NOMO-1 treated with DMSO at 0.1 percent for 48 hours (cell line): ENCODE measurements around the gene PHLDA1.

Source experiments
- DNase-seq: peaks from one replicate; lab custom pipeline; 2025; ENCODE audit not compliant: unreplicated experiment; lab: John Stamatoyannopoulos, UW

The PHLDA1 gene

DNA sequence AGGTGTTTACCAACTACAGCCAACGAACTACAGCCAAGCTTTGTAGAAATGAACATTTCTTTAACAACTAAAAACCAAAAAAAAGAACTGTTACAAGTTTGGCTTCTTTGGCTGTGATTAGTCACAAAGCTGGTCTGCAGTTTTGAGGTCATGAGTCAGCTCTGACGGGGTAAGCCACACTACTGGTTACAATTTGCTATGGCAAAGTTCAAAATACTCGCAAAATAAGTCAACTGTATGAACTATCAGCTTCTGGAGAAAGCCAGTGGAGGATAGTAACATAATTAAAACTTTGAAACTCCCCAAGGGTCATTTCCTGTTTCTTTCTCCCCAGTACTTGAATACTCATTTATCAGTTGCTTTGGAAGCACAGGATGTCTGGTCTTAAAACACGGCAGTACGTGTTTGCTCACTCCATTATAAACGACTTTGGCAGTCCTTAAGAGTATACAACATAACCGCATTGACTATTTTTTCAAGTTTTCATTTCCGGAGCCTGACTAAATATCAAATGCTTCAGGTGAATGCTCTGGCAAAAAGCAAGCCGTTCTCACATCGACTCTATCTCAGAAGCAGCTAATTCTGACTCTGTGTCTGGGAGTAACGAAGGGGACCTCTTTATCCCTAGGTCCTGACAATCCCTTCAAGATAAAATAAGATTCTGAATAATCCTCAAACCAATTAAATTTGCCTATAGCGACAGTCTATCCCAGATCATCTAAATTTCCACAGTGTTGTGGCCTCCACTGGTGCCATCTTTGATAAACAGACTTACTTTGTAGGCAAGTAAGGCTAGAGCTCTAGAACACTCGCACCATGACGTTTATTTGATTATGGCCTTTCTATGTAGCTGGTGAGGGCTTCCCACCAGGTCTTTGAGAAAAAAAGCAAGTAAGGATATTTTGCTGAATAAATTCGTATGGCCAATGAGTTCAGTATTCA lies 10.6 kb downstream of the PHLDA1 start:
- peak; percentile 71 for DNase-seq

DNA sequence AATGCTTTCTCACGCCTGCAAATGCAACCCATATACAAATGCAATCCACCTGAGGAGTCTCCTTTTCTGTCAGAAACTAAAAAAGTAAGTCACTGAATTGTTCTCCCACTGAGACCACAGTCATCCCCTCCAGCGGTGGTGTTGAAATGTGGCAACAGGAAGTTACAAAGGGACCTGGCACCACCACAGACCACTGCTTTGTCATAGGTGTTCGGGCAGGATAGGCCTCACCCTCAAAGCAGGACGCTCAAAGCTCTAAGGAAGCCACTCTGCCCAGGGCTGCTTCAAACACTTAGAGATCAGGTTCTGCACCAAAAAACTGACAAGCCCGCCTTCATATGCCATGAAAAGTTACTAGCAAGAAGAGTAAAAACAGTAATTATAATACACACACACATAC lies 11.3 kb downstream of the PHLDA1 start:
- peak; percentile 81 for DNase-seq

- DNase-seq, result no peak
These were observed 12.9 kb downstream of the PHLDA1 start for GRCh38 chr12:76018672-76019071.

DNA sequence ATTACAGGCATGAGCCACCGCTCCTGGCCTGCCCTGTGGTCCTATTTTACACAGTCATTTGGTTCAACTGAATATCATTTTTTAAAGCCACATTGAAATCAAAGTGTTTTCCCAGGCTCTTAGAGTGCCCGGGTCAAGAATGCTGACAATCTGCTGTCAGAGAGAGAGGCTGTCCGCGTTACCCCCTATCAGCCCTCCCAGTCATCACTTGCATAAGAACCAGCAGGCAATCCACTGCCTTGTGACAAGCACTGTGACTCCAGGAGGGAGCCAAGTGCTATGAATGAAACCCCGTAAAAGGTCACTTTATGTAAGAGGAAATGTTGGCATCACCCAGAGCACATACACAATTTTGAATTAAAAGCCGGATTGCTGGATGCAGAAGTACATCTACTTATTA lies 13.5 kb downstream of the PHLDA1 start:
- no peak for DNase-seq

DNA sequence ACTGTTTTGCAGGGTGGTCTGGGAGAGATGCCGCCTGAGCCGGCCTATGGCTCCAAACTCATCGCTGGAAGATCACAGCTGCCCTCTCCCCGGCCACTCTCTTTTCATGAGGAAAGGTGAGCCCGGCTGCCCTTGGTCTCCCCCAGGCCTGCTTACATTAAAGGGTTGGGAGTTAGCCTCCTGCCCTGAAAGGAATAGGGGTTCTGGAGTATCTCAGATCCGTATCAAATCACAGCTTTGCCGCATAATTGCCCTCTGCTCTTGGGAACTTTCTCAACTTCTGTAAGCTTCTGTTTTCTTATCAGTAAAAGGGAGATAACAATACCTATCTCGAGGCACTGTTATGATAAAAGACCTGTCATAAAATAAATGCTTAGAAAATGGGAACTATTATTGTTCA lies 17.6 kb downstream of the PHLDA1 start:
- DNase-seq, result no peak

DNA sequence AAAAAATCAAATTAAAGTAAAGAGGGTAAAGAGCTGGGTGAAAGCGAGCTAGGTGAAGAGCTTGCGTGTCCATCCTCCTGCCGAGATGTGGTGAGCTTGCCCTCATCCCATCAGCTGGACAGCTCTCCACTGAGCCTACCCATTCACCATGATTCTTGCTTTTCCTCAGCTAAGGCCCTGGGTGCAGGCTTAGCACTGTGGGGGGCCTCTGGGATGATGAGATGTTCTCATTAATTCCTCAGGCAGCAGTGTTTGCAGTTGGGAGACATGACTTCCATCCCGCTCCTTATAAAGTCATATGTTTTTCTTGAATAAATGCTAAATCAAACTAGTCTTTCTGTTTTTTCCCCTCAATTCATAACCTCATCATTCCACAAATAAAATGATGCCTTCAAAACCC lies 18.0 kb downstream of the PHLDA1 start:
- no peak for DNase-seq

DNA sequence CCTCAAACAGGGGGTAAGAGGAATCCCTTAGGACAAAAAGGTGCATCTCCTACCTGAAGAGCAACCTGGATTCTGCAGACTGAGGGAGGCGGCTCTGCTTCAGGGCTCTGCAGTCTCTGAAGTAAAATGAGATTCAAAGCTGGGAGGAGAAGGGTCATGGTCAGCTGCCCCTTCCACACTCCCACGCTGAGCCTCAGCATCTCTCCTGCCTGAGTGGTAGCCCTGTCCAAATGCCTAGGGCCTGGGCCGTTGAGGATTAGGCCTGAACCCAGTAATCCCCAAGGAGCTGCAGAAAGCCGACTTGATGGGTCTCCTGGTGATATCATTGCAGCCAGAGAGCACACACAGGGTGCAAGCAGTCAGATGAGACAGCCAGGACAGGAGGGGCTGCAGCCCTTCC lies 18.9 kb downstream of the PHLDA1 start:
- DNase-seq, result no peak

DNA sequence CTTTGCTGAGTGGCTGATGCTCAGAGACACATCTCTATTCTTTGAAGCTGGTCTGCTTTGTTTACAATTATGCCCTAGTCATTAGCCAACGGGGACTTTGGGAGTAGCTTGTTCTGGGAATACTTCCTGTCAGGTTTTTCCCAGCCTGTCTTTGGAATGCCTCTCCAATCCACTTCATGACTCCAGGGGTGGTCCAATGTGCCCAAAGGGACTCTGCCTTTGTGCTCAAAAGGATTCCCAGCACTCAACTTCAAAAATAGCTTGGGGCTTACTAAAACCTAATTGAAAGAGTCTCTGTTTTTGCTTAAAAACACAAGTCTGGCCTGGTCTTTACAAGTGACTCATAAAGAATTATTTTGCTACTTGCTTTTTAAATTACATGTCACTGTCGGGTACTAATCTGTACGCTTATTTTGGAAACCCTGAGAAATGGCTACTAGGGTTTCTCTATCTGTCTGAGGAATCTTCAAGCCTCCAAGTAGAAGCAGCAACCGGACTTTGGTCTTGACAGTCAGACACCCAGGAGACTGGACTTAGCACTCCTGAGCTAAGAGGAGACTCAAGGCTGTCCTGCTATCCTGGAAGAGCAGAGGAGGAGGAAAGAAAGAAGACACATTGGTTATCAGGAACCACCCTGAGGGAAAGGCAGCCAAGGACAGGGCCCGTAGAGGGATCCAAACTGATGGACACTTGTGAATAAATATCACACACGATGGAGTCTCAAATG lies 20.7 kb downstream of the PHLDA1 start:
- no peak for DNase-seq

- no peak for DNase-seq
These were observed 23.1 kb downstream of the PHLDA1 start for GRCh38 chr12:76008428-76008827.

DNA sequence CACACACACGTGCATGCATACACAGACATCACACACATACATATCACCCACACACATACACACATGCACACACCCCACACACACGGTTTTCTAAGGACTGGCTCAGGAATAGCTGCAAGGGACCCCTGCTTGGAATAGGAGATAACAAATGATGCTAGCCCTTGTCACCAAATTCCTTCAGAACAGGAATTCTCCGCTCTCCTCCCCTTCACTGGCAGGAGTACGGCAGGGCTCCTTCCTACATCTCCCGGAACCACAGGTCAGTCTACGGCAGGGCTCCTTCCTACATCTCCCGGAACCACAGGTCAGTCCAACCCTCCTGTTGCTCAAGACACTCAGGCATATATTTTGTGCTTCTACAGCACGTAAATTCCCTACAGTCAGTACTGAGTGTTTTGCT lies 23.9 kb downstream of the PHLDA1 start:
- DNase-seq, result no peak

- DNase-seq, result no peak
These were observed 25.3 kb downstream of the PHLDA1 start for GRCh38 chr12:76006028-76006925.

- DNase-seq, result no peak
These were observed 28.3 kb downstream of the PHLDA1 start for GRCh38 chr12:76003355-76003638.

DNA sequence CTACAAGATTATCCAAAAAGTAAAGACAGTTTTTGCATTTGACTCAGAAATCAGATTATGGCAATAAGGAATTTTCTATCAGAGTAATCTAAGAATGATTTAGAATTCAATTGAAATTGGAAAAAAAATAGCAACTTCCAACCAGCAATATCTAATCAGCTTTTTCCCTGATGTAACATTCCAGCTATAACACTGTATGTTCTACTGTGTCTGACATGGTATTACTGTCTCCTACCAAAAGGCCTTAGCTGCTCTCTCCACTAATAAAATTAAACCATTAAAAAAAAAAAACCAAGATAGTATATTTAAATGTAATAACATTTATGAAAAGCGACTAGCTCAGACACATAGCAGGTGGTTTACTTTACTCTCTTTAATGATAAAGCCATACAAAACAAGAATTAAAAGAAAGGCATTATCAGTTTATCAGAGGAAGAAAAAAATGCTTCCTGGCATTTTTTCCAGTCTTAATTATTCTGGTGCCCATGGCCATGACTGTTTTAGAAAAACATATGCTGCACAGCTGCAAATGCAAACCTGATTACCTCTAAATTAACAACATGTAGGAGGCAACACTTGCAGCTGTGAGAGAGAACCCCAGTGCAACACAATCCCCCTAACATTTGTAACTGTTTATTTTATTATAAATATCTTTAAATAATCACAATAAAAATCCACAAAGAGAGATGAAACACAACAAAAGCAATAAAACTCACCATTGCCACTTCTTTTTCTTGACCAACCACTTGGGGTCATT lies 28.8 kb downstream of the PHLDA1 start:
- DNase-seq, result no peak

DNA sequence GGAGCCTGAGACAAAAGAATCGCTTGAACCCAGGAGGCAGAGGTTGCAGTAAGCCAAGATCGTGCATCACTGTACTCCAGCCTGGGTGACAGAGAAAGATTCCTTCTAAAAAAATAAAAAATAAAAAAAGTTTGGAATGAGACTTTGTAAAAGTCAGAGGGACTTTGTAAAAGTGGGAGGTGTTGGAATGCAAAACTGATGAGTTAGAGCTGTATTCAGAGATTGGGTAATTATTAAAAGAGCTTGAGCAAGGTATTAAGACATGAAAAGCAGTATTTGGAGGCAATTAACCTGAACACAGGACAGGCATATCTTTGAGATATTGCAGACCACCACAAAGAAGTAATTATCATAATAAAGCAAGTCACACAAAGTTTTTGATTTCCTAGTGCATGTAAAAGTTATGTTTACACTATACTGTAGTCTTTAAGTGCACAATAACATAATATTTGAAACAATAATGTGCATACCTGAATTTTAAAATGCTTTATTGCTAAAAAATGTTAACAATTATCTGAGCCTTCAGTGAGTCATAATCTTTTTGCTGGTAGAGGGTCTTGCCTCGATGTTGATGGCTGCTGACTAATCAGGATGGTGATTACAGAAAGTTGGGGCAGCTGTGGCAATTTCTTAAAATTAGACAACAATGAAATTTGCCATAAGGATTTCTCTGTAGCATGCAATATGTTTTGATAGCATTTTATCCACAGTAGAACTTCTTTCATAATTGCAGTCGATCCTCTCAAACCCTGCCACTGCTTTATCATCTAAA lies 33.1 kb downstream of the PHLDA1 start:
- DNase-seq, result no peak

GRCh38 chr12:75997658-75998057 lies 33.9 kb downstream of the PHLDA1 start:
- no peak for DNase-seq

- no peak for DNase-seq
These were observed 34.6 kb downstream of the PHLDA1 start for GRCh38 chr12:75996861-75997447.

DNA sequence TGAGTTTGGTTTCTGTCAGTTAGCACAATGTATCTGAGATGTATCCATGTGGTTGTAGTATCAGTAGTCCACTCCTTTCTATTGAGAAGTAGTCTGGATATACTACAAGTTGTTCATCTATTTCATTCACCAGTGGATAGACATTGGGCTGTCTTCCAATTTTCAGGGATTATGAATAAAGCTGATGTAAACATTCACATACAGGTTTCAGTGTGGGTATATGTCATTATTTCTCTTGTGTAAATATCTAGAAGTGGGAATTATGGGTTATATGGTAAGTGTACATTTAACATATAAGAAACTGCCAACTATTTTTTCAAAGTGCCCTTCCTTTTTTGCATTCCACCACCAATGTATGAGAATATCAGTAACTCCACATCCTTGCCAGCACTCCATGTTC lies 35.9 kb downstream of the PHLDA1 start:
- no peak for DNase-seq

DNA sequence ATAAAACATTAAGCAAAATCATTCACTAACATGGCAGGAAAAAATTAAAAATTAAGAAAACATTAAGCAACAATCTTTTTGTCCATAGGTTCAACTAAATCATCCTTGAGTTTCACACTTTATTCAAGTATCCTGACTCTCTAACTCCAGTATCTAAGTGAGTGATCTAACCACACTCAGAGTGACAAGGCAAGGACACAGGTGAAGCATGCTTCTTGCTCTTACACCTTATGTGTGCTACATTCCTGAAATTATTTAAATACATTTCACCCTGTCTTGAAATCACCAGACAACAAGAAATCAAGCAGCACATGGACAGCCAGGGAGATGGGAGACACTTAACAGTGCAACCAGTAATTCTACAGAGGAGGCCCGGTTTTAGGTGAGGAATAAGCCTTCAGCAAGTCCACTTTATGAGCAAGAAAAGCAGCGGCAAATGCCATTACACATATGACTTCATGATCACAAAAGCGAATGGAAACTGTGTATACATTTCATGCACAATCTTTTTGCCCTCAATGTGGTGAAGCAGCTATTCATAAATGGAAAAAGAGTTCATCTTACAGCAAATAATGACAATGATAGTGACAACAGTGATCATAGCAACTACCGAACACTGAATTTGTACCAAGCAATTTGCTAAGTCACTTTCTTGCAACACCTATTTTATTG lies 37.4 kb downstream of the PHLDA1 start:
- DNase-seq, result no peak

DNA sequence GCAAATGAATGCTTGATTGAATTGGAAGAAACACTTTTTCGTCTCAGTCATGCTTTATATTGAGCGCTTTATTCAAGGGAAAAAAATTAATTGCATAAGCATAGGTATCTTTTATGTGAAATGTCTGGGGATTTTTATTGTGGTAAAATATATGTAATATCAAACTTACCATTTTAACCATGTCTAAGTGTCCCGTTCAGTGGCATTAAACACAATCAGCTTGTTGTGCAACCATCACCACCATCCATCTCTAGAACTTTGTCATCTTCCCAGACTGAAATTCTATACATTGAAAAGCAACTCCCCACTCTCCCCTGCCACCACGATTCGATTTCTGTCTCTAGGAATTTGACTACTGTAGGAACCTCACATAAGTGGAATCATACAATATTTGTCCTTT lies 39.8 kb downstream of the PHLDA1 start:
- no peak for DNase-seq
